Trophoblast cell (in vitro differentiated cells and primary cell): ENCODE data around the gene DBH.

Source experiments
- DNase-seq, 2 donors: peaks; one replicate each; pipeline ENCODE4 v3.0.0-alpha.2; 2016
- H2AFZ ChIP-seq: 2 replicates; pipeline ENCODE4 v1.6.1; 2013; ENCODE audit warnings: low read length, moderate library complexity, mild to moderate bottlenecking; ENCODE audit not compliant: insufficient read depth, poor library complexity
- H2AK5ac ChIP-seq: 2 replicates; pipeline ENCODE4 v1.6.1; 2013; ENCODE audit warnings: mild to moderate bottlenecking, low read length
- H2BK120ac ChIP-seq: 2 replicates; pipeline ENCODE4 v1.6.1; 2013; ENCODE audit warnings: low read length, mild to moderate bottlenecking, moderate library complexity; ENCODE audit not compliant: insufficient read depth, poor library complexity
- H2BK12ac ChIP-seq: 2 replicates; pipeline ENCODE4 v1.6.1; 2013; ENCODE audit warnings: mild to moderate bottlenecking, low read length, moderate library complexity
- H2BK5ac ChIP-seq: 2 replicates; pipeline ENCODE4 v1.6.1; 2013; ENCODE audit warnings: low read length, low read depth, moderate library complexity, mild to moderate bottlenecking; ENCODE audit not compliant: poor library complexity
- H3K14ac ChIP-seq: 2 replicates; pipeline ENCODE4 v1.6.1; 2013; ENCODE audit warnings: mild to moderate bottlenecking, low read length
- H3K18ac ChIP-seq: 2 replicates; pipeline ENCODE4 v1.6.1; 2013; ENCODE audit warnings: mild to moderate bottlenecking, low read length
- H3K23ac ChIP-seq: 2 replicates; pipeline ENCODE4 v1.6.1; 2013; ENCODE audit warnings: low read length
- H3K27ac ChIP-seq: 2 replicates; pipeline ENCODE4 v1.5.1; 2013; ENCODE audit warnings: low read depth, mild to moderate bottlenecking, inconsistent platforms, low read length, moderate library complexity
- H3K27me3 ChIP-seq: 2 replicates; pipeline ENCODE4 v1.6.1; 2013; ENCODE audit warnings: inconsistent platforms, mild to moderate bottlenecking, low read length, moderate library complexity; ENCODE audit not compliant: insufficient read depth
- H3K36me3 ChIP-seq, 2 experiments: 1 replicate in 1 of 2; 2 replicates in 1 of 2; pipeline ENCODE4 v1.6.1; 2013; ENCODE audit warnings: low read length in 2 of 2, mild to moderate bottlenecking in 2 of 2, moderate library complexity in 1 of 2; ENCODE audit not compliant: insufficient read depth in 2 of 2, control insufficient read depth in 1 of 2
- H3K4ac ChIP-seq: 2 replicates; pipeline ENCODE4 v1.6.1; 2013; ENCODE audit warnings: low read depth, mild to moderate bottlenecking, low read length, moderate library complexity
- H3K4me1 ChIP-seq, 2 experiments: 1 replicate in 1 of 2; 2 replicates in 1 of 2; pipeline ENCODE4 v1.6.1; 2013; ENCODE audit warnings: low read length in 2 of 2, mild to moderate bottlenecking in 2 of 2, moderate library complexity in 1 of 2; ENCODE audit not compliant: insufficient read depth in 2 of 2, control insufficient read depth in 1 of 2
- H3K4me2 ChIP-seq: 2 replicates; pipeline ENCODE4 v1.6.1; 2013; ENCODE audit warnings: inconsistent platforms, mild to moderate bottlenecking, low read length, moderate library complexity
- H3K4me3 ChIP-seq: 2 replicates; pipeline ENCODE4 v1.5.1; 2013; ENCODE audit warnings: mild to moderate bottlenecking, low read depth, low read length, inconsistent platforms
- H3K79me1 ChIP-seq: one replicate; pipeline ENCODE4 v1.6.1; 2013; ENCODE audit warnings: low read length
- H3K79me2 ChIP-seq: 2 replicates; pipeline ENCODE4 v1.6.1; 2013; ENCODE audit warnings: low read length, mild to moderate bottlenecking; ENCODE audit not compliant: control insufficient read depth, insufficient read depth, poor library complexity
- H3K9ac ChIP-seq: 2 replicates; pipeline ENCODE4 v1.6.1; 2013; ENCODE audit warnings: mild to moderate bottlenecking, low read length
- H3K9me3 ChIP-seq: 2 replicates; pipeline ENCODE4 v1.6.1; 2013; ENCODE audit warnings: low read depth, mild to moderate bottlenecking, control low read depth, inconsistent platforms, low read length; ENCODE audit not compliant: insufficient read depth
- H4K12ac ChIP-seq: 2 replicates; pipeline ENCODE4 v1.6.1; 2013; ENCODE audit warnings: low read depth, mild to moderate bottlenecking, low read length, moderate library complexity
- H4K8ac ChIP-seq: 2 replicates; pipeline ENCODE4 v1.6.1; 2013; ENCODE audit warnings: low read depth, mild to moderate bottlenecking, low read length, moderate library complexity
- H4K91ac ChIP-seq: one replicate; pipeline ENCODE4 v1.6.1; 2013; ENCODE audit warnings: low read depth, mild to moderate bottlenecking, low read length, moderate library complexity
- WGBS: extraction: QIAGEN DNeasy Blood & Tissue Kit; methylation state at CpG from one replicate; pipeline ENCODE4 v1.1.7; 2013; ENCODE audit warnings: missing lambda C conversion rate; ENCODE audit not compliant: insufficient read length, insufficient coverage; ENCODE audit errors: extremely low coverage; 5-methylcytosine and 5-hydroxymethylcytosine counted together

Gene DBH

GRCh38 chr9:133602277-133602676 is 33.9 kb upstream of the DBH start:
- Histone ChIP-seq H2AFZ (no peak overlapping the region), H3K27me3 (no peaks in the 10 kb centered on the region), H3K4me2 (no peak overlapping the region), H3K4me3 (no peak overlapping the region), H3K9me3 (peaks cover 22% of the 10 kb centered on the region), H4K91ac (no peak overlapping the region), H3K14ac (no peak overlapping the region), H3K23ac (no peak overlapping the region), H3K4me1 (no peaks in the 10 kb centered on the region), H3K18ac (no peak overlapping the region), H3K27ac (no peak overlapping the region), H3K36me3 (no peaks in the 10 kb centered on the region), H3K9ac (no peak overlapping the region), H3K4ac (no peak overlapping the region), H3K79me2 (no peaks in the 10 kb centered on the region), H2AK5ac (no peak overlapping the region), H2BK12ac (no peak overlapping the region), H4K8ac (no peak overlapping the region), H2BK120ac (no peak overlapping the region), H4K12ac (no peak overlapping the region), H2BK5ac (no peak overlapping the region), H3K79me1 (no peaks in the 10 kb centered on the region)
- DNase-seq = no peak
- no CpG with 5 or more reads among the region's 10 CpGs for WGBS

GRCh38 chr9:133603135-133603927 is 32.8 kb upstream of the DBH start:
- no CpG with 5 or more reads among the region's 14 CpGs for WGBS
- Histone ChIP-seq H2BK120ac (no peak overlapping the region), H3K27me3 (peaks cover 6% of the 10 kb centered on the region), H3K36me3 (no peaks in the 10 kb centered on the region), H3K4ac (no peak overlapping the region), H2AFZ (no peak overlapping the region), H3K4me1 (no peaks in the 10 kb centered on the region), H3K27ac (no peak overlapping the region), H4K91ac (no peak overlapping the region), H3K4me2 (no peak overlapping the region), H3K14ac (no peak overlapping the region), H2BK5ac (no peak overlapping the region), H2AK5ac (no peak overlapping the region), H3K9ac (no peak overlapping the region), H3K4me3 (no peak overlapping the region), H4K8ac (no peak overlapping the region), H2BK12ac (no peak overlapping the region), H3K9me3 (peaks cover 18% of the 10 kb centered on the region), H3K79me1 (no peaks in the 10 kb centered on the region), H3K23ac (no peak overlapping the region), H3K79me2 (no peaks in the 10 kb centered on the region), H3K18ac (no peak overlapping the region), H4K12ac (no peak overlapping the region)
- DNase-seq = no peak

- Histone ChIP-seq H4K91ac (no peak overlapping the region), H3K9ac (no peak overlapping the region)
These were observed 31.9 kb upstream of the DBH start for GRCh38 chr9:133604214-133604613.

GRCh38 chr9:133604856-133605255 is 31.3 kb upstream of the DBH start:
- H3K27me3 ChIP-seq = peaks cover 14% of the 10 kb centered on the region
- no peak overlapping the region for H2AK5ac ChIP-seq
- no peak overlapping the region for H3K14ac ChIP-seq
- H3K79me1 ChIP-seq = no peaks in the 10 kb centered on the region
- H3K9ac ChIP-seq = no peak overlapping the region
- no peaks in the 10 kb centered on the region for H3K36me3 ChIP-seq
- H3K27ac ChIP-seq = no peak overlapping the region
- no peak overlapping the region for H3K4me2 ChIP-seq
- H3K4me1 ChIP-seq = no peaks in the 10 kb centered on the region
- no peak for DNase-seq
- H3K23ac ChIP-seq = no peak overlapping the region
- no peak overlapping the region for H3K18ac ChIP-seq
- H3K79me2 ChIP-seq = no peaks in the 10 kb centered on the region
- no peak overlapping the region for H3K4ac ChIP-seq
- no peak overlapping the region for H2BK120ac ChIP-seq
- no peak overlapping the region for H4K91ac ChIP-seq
- no peak overlapping the region for H4K8ac ChIP-seq
- no peak overlapping the region for H2BK5ac ChIP-seq
- no peak overlapping the region for H3K4me3 ChIP-seq
- peaks cover 9% of the 10 kb centered on the region for H3K9me3 ChIP-seq
- H2BK12ac ChIP-seq = no peak overlapping the region
- WGBS = no CpG with 5 or more reads among the region's 14 CpGs
- no peak overlapping the region for H4K12ac ChIP-seq
- no peak overlapping the region for H2AFZ ChIP-seq

More at GRCh38 chr9:133604214-133604613, 31.9 kb upstream of the DBH start:
- peaks cover 15% of the 10 kb centered on the region for H3K9me3 ChIP-seq
- no peak overlapping the region for H4K8ac ChIP-seq
- peaks cover 11% of the 10 kb centered on the region for H3K27me3 ChIP-seq
- H3K79me1 ChIP-seq = no peaks in the 10 kb centered on the region
- no peak overlapping the region for H3K18ac ChIP-seq
- no peak overlapping the region for H3K23ac ChIP-seq
- H2BK12ac ChIP-seq = no peak overlapping the region
- no peak overlapping the region for H3K14ac ChIP-seq
- H3K4me1 ChIP-seq = no peaks in the 10 kb centered on the region
- H3K79me2 ChIP-seq = no peaks in the 10 kb centered on the region
- DNase-seq = no peak
- H2BK120ac ChIP-seq = no peak overlapping the region
- H3K4ac ChIP-seq = no peak overlapping the region
- no peak overlapping the region for H3K4me2 ChIP-seq
- H2AK5ac ChIP-seq = no peak overlapping the region
- H3K27ac ChIP-seq = no peak overlapping the region
- no peak overlapping the region for H4K12ac ChIP-seq
- H3K36me3 ChIP-seq = no peaks in the 10 kb centered on the region
- no peak overlapping the region for H3K4me3 ChIP-seq
- no peak overlapping the region for H2BK5ac ChIP-seq
- no CpG with 5 or more reads among the region's 5 CpGs for WGBS
- H2AFZ ChIP-seq = no peak overlapping the region
